IPS-NIHi11 (cell line): ENCODE measurements around the gene TFDP1.

ENCODE experiments used
- DNase-seq: peaks from one replicate; pipeline ENCODE4 v3.0.0; 2012; ENCODE audit warnings: mixed read lengths, low spot score

The TFDP1 gene

GRCh38 chr13:113598481-113598880 lies 13.9 kb downstream of the TFDP1 start:
- no peak for DNase-seq

DNA sequence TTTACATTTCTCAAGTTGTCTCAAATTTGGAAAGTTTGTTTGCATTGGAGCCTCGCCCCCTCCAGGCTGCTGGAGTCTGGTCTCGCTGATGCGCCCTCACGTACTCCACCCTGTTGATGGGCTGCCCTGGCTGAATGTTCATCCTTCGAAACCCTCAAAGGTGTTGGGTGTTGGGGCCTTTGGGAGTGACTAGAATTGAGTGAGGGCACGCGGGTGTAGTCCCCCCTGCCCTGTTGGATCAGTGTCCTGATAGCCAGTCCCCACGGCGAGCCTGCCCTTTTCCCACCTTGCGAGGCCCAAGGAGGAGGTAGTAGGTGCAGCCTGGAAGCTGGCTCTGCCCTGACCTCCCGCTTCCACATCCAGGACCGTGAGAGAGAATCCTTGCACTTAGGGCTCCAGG lies 14.8 kb downstream of the TFDP1 start:
- no peak for DNase-seq

DNA sequence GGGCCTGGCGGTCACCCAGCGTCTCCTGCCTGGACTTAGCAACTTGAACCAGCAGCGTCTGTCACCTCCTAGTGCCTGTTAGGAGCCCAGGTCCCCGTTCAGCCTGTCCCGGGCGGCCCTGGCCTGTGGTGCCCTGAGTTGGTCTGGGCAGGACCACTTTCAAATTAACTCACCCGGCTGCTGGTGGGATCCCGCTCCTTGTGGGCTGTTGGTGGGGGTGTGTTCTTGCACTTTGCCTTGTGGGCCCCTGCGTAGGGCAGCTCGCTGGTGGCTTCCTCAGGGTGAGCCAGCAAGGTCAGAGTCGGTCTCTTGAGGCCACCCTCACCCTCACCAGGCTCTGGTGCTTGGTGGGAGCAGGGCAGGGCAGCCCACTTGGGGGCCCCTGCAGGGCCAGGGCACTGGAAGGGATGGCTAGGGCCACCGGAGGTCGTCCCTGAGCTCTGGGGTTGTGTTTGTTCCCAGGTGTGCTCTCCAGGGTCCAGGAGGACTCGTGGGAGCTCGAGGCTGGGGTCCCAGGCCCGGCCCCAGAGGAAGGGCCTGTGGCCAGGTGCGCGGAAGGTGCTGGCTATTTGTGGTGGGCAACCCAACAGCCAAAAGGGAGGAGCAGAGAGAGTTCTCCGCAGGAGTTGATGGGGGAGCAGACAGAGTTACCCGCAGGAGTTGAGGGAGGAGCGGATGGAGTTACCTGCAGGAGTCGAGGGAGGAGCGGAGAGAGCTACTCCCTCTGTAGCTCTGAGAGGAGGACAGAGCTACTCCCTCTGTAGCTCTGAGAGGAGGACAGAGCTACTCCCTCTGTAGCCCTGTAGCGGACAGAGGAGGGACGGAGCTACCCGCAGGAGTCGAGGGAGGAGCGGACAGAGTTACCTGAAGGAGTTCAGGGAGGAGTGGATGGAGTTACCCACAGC lies 16.9 kb downstream of the TFDP1 start:
- no peak for DNase-seq

DNA sequence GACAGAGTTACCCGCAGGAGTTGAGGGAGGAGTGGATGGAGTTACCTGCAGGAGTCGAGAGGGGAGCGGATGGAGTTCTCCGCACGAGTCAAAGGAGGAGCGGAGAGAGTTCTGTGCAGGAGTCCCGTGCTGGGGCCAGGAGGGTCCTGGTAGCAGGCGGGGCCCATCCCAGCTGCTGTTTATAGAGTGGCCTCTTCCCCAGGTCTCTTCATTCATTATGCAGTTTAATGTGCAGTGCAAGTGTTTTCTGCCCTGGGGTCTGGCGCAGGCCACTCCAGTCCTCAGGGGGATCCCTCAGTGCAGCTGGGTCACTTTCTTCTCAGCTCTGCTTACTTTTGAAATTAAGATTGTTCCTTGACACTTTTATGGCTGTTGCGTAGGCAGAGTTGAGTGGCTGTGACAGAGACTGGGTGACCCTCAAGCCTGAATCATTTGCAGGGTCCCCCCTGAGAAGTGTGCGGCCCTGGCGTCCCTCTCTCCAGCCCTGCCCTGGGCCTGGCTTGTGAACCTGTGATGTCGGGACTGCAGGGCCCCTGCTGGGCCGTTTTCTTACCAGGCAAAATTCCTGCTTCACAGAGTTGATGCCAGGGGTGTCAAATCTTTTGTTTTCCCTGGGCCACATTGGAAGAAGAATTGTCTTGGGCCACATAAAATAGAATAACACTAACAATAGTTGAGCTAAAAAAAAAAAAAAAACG lies 17.9 kb downstream of the TFDP1 start:
- no peak for DNase-seq

GRCh38 chr13:113603116-113603710 lies 18.7 kb downstream of the TFDP1 start:
- DNase-seq: no peak

DNA sequence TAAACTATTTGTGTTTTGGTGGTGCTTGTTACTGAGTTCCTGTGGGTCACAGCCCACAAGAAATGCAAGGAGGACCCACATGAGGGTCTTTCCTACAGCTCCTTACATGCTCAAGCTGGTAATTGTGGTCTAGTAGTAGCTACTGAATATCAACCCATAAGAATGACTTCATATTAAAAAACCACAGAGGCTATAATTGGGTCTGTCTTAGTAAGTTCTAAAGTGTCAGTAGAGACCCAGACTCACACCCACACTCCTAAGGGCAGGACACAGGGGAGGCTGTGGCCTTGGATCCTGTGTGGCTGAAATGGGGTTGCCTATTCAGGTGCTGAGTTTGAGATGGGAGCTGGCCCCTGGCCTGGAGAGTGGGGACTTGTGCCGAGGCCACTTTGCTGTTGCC lies 19.6 kb downstream of the TFDP1 start:
- no peak for DNase-seq

- no peak for DNase-seq
Measured at GRCh38 chr13:113605461-113605860, 20.9 kb downstream of the TFDP1 start.

DNA sequence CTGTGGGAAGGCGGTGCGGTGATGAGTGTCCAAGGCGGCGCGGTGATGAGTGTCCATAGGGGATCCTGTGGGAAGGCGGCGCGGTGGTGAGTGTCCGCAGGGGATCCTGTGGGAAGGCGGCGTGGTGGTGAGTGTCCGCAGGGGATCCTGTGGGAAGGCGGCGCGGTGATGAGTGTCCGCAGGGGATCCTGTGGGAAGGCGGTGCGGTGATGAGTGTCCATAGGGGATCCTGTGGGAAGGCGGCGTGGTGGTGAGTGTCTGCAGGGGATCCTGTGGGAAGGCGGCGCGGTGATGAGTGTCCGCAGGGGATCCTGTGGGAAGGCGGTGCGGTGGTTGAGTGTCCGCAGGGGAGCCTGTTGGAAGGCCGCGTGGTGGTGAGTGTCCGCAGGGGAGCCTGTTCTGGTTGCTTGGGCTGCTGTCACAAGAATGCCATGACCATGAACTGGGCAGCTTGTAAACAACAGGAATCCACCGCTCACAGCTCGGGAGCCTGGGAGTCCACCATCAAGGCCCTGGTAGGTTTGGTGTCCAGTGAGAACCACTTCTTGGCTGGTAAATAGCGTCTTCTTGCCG lies 21.4 kb downstream of the TFDP1 start:
- DNase-seq: no peak

DNA sequence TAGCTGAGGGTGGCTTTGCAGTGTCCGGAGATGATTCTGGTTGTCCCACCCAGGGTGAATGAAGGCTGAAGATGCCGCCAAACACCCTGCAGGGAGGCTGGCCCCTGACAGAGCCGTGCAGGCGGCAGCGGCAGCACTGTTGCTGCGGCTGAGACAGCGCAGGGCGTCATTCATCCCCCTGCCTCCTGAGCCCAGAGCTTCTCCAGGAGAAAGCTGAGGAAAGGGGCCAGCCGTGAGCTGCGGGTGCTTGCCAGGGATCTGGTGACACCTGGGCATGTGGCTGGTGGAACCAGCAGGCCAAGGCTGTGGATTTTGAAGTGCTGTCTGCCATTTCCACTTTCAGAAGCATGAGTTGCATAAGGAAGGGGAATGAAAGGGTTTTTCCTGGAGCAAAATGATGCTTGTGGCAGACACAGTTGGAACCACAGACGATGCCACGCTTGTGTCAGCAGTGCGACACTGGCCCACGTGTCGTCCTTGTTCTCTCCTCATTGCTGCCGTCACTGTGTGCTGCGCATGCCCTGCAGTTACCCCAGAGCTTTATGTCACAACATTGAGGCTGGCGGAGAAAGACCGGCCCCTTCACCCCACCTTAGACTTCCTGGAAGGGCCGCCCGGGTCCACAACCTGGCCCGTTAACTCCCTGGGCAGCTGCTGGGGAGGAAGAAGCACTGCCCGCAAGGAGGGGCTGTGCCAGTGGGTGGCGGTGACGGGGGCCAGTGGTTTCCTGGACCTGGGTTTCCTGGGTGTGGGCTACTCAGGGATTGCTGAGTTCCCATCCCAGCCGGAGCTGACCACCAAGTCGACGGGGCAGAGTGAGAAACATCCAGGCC lies 22.7 kb downstream of the TFDP1 start:
- DNase-seq: no peak

DNA sequence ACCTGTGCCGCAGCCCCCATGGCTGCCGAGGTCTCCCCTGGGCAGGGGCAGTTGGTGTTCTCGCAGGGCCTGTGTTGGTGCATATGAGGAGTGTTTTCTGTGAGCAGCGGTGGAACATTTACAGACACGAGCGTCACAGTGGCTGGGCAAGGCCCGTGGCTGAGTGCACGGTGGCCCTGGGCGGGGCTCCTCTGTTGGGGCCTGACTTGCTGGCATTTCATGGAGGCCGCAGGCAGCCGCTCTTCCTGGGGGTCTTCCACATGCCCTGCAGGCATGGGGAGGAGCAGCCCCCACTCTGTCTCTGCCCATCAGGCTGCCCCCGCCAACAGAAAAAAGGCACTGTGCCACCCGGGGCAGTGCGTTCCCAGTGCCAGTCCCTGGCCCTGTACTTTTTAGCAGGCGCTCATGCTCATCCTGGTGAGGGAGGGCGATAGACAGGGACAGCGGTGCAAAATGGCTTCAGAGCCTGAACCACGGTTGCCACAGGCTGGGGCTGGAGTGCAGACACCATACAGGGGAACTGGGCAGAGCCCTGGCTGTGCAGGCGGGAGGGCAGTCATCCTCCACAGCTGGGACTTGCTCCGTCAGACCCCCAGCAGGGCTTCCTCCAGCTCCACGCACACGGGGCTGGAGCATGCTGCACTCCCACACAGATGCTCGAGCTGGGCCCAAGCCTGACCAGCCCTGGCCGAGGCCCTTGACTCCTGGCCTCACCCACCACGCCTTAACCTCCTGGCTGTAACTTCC lies 23.5 kb downstream of the TFDP1 start:
- no peak for DNase-seq

- no peak for DNase-seq
Measured at GRCh38 chr13:113608967-113609533, 24.5 kb downstream of the TFDP1 start.

DNA sequence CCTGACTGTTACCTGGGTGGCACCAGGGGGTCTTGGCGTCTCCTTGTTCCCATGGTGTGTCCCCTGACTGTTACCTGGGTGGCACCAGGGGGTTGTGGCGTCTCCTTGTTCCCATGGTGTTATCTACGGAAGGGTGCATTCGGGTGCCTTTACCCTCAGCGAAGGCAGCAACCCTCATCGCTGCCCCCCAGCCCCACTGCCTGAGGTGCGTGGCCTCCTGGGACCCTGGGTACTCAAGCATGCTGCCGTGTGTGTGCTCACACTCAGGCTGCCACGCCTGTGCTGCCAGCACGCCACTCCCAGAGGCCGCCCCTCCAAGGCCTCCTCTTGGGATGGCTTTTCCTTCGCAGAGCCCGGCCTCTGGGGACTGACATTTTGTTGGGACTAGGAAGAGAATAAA lies 25.1 kb downstream of the TFDP1 start:
- no peak for DNase-seq

GRCh38 chr13:113610266-113610665 lies 25.7 kb downstream of the TFDP1 start:
- no peak for DNase-seq

GRCh38 chr13:113611996-113612395 lies 27.4 kb downstream of the TFDP1 start:
- no peak for DNase-seq

GRCh38 chr13:113612607-113613006 lies 28.1 kb downstream of the TFDP1 start:
- DNase-seq: no peak

- DNase-seq: no peak
Measured at GRCh38 chr13:113613789-113614379, 29.3 kb downstream of the TFDP1 start.

DNA sequence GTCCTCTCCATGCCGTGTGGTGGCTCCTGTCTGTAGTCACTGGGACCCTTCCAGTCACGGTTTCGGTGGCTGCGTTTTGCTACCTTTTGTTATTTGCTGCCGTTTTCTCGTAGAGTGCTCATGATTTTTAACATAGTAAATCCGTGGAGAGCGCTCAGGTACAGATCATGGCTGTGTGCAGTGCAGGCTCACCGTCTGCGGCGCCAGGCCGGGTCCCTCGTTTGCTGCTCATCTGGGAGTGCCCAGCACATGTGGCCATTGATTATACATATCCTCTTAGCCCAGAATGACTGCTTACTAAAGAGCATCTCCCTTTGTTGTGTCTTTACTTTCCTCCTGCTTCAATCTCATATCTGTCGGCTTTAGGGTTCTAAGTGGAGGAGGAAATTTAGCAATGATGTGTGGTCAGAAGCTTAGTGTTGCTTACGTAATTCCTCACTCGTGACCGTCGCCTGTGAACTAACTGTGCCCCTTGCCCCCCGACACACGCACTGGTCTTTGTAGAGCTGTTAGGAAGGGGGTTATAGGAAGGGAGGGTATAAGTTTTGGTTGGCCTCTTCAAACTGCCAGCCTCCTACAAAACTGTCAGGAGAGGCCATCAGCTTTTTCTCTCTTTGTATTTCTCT lies 31.8 kb downstream of the TFDP1 start:
- no peak for DNase-seq

DNA sequence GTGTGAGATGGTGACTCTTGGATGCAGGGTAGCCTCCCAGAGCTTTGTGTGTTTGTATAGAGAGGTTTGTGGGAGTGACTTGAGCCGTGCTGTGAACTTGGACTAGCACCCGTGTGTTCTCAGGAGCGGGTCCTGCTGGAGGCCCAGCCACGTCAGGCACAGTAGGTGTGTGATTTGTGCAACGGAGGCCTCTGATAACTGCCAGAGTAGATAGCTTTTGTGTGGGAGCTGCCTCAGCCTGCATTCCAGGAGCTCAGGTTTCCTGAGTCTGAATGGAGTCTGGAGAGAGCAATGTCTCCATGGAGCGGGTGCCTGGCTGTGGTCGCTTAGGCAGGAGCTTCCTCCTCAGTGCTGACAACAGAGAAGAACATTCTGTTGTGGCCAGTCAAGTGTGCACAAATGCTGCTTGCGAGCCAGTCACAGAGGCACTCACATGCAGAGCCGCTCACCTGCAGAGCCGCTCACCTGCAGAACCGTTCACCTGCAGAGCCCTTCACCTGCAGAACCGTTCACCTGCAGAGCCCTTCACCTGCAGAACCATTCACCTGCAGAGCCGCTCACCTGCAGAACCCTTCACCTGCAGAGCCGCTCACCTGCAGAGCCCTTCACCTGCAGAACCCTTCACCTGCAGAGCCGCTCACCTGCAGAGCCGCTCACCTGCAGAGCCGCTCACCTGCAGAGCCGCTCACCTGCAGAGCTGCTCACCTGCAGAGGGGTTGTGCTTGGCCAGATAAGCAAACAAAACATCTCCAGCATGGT lies 32.6 kb downstream of the TFDP1 start:
- peak; percentile 79 for DNase-seq

DNA sequence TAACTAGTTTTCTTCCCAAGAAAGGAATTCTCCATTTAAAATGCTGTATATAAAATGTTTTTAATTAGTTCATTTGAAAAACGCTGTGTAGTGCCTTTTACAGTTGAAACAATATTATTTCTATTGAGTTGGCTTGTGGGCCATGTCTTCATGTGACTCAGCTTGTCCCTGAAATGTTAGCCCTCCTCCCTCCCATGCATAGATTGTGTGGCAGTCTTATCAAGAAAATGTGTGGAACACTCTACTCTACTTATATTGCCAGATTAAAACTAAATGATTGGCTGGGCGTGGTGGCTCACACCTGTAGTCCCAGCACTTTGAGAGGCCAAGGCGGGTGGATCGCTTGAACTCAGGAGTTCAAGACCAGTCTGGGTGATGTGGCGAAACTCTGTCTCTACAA lies 33.4 kb downstream of the TFDP1 start:
- no peak for DNase-seq
